Neural cell (in vitro differentiated cells): ENCODE results near the gene LMBRD1.

Experiments used
- CTCF ChIP-seq: fragments of 450-650 bp; IDR thresholded peaks from 2 replicates; pipeline ENCODE4 v1.5.1; 2014; ENCODE audit warnings: antibody characterized with exemption, mild to moderate bottlenecking, moderate library complexity; ENCODE audit not compliant: poor library complexity, severe bottlenecking
- EP300 ChIP-seq: fragments of 450-650 bp; conservative IDR thresholded peaks from 2 replicates; pipeline ENCODE4 v1.6.1; 2014; ENCODE audit warnings: antibody characterized with exemption, mild to moderate bottlenecking, moderate library complexity; ENCODE audit not compliant: poor library complexity, severe bottlenecking
- EZH2 ChIP-seq: fragments of 200-600, 300-800 bp; shearing (Covaris generic), sonication (generic); IDR thresholded peaks from 2 replicates; pipeline ENCODE4 v1.6.1; 2014; ENCODE audit warnings: antibody characterized with exemption, low read length, borderline replicate concordance, mild to moderate bottlenecking; ENCODE audit not compliant: insufficient read depth, poor library complexity, severe bottlenecking
- POLR2AphosphoS5 ChIP-seq: IDR thresholded peaks from 2 replicates; pipeline ENCODE4 v1.6.1; 2012
- RAD21 ChIP-seq: fragments of 450-650 bp; conservative IDR thresholded peaks from 2 replicates; pipeline ENCODE4 v1.6.1; 2014; ENCODE audit warnings: antibody characterized with exemption, mild to moderate bottlenecking, moderate library complexity
- REST ChIP-seq: IDR thresholded peaks from 2 replicates; pipeline ENCODE4 v1.6.1; 2012; ENCODE audit warnings: borderline replicate concordance
- SMC3 ChIP-seq: fragments of 450-650 bp; conservative IDR thresholded peaks from 2 replicates; pipeline ENCODE4 v1.6.1; 2014; ENCODE audit warnings: antibody characterized with exemption, mild to moderate bottlenecking, moderate library complexity; ENCODE audit not compliant: poor library complexity
- TAF1 ChIP-seq: IDR thresholded peaks from 2 replicates; pipeline ENCODE4 v1.6.1; 2012; ENCODE audit warnings: low read depth

GRCh38 chr6:69763763-69764162 is 33.0 kb downstream of the LMBRD1 start:
- TF ChIP-seq CTCF = no peak
- no peak for TF ChIP-seq EZH2
- TF ChIP-seq POLR2AphosphoS5 = no peak
- no peak for TF ChIP-seq TAF1
- no peak for TF ChIP-seq EP300
- TF ChIP-seq RAD21 = no peak
- TF ChIP-seq SMC3 = no peak
- no peak for TF ChIP-seq REST
